ENCODE measurements around the gene EDN2.

GRCh38 chr1:41490911-41491310, 6.4 kb upstream of the EDN2 start:
- TF ChIP-seq RAD21 (IDR thresholded peaks at IDR 0.05) (no peak), CTCF (IDR thresholded peaks at IDR 0.05; ENCODE audit: low read depth, low read length, missing input control) (no peak)

All from liver (tissue), 3 donors.